HG02678 (cell line): ENCODE measurements around the gene PER2.
"Not testable (repeated sequence)": the region's sequence is repeated elsewhere in the genome, so short reads cannot be mapped to it uniquely, and the experiment has no call there.

Source experiments
- ATAC-seq: cut with Tn5 transposase; IDR thresholded peaks from one replicate; pipeline ENCODE4 v1.9.1; 2021; ENCODE audit warnings: mild to moderate bottlenecking, moderate library complexity; ENCODE audit not compliant: unreplicated experiment

The PER2 gene, protein sequence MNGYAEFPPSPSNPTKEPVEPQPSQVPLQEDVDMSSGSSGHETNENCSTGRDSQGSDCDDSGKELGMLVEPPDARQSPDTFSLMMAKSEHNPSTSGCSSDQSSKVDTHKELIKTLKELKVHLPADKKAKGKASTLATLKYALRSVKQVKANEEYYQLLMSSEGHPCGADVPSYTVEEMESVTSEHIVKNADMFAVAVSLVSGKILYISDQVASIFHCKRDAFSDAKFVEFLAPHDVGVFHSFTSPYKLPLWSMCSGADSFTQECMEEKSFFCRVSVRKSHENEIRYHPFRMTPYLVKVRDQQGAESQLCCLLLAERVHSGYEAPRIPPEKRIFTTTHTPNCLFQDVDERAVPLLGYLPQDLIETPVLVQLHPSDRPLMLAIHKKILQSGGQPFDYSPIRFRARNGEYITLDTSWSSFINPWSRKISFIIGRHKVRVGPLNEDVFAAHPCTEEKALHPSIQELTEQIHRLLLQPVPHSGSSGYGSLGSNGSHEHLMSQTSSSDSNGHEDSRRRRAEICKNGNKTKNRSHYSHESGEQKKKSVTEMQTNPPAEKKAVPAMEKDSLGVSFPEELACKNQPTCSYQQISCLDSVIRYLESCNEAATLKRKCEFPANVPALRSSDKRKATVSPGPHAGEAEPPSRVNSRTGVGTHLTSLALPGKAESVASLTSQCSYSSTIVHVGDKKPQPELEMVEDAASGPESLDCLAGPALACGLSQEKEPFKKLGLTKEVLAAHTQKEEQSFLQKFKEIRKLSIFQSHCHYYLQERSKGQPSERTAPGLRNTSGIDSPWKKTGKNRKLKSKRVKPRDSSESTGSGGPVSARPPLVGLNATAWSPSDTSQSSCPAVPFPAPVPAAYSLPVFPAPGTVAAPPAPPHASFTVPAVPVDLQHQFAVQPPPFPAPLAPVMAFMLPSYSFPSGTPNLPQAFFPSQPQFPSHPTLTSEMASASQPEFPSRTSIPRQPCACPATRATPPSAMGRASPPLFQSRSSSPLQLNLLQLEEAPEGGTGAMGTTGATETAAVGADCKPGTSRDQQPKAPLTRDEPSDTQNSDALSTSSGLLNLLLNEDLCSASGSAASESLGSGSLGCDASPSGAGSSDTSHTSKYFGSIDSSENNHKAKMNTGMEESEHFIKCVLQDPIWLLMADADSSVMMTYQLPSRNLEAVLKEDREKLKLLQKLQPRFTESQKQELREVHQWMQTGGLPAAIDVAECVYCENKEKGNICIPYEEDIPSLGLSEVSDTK (N-terminal part only)

DNA sequence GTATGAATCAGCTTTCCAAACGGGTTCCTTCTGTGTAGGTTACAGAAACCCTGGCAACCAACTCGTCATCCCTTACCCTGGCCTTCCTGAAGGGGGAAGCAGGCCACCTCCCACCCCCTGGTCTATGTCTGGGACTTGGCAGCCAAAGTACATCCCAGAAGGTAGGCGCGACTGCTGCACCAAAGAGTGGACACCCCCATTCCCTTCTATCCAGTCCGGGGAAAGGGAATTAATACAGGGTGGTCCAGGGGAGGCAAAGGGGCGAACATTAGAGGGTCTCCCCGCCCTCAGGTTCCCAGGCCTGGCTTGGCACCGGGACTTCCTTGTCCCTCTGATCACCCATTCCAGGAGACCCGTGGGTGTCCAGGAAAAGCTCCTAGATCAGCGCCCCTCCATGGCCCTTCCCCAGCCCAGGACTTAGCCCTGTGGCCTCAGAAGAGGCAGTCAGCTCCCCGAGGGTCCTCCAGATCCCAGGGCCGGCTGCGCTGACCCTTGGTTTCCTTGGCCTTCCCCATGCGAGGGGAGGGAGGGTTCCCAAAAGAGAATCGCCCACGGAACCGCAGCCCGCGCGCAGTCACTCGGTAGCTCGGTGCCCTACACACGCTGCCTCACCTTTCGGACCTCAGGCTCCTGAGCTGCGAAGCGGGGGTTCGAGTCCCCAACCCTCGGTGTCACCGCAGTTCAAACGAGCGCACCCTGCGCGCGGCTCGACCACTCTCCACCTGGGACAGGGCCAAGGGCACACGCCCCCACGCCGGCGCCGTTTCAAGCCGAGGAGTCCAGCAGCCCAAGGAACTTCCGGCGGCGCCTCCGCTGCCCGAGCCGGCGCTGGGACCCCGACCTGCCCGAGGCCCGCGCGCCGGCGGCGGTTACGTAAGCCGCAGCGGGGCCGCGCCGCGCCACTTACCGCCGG is at the start of gene PER2:
TSS of gene PER2 (minus strand) at position 874 of the 913 bp plus-strand sequence. CDS start 10,674 bp downstream, outside the sequence.
- peak; percentile 45 for ATAC-seq

DNA sequence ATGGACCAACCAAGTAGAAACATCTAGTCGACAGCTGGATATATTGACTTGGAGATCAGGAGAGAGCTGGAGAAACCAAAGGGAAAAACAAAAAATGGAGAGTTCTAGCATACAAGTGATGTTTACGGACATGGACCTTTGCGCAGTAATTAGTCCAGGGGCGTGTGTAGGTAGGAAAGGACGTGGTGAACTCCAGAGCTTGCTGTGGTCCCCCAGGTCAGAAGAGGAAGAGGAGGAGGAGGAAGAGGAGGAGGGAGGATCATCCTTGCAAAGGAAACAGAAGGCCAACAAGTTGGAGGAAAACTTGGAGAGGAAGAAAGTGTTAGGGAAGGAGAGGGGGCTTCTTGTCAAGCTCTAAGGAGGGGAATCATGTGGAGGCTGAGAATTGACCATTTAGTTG is 49.4 kb upstream of the PER2 start:
- ATAC-seq: no peak

DNA sequence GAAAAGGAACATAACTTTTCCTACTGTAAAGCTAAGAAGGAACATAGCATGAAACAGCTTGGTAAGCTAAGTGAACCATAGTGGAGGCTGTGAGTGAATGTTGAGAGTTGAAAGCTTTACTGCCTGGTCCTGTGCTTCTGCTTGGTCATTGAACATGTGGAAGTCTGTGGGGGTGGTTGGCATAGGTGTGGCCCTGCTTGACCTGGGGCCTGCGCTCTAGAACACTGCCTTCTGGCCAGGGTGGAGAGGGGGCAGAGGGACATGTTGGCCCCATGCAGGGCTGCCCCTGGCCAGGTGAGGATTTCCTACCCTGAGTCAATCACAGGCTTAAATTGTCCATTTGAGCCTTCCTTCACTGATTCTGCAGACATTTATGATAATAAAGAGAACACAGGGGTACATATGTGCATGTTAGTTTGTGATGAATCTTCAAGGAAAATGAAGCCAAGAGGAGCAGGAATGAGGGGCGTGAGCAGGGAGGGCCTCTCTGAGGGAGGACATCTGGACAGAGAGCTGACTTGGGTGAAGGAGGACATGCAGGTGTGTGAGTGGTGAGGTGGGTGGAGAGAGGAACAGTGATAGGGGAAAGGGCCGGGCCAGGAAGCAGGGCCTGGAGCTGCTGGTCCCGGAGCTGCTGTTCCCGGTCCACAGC is 48.5 kb upstream of the PER2 start:
- no peak for ATAC-seq

DNA sequence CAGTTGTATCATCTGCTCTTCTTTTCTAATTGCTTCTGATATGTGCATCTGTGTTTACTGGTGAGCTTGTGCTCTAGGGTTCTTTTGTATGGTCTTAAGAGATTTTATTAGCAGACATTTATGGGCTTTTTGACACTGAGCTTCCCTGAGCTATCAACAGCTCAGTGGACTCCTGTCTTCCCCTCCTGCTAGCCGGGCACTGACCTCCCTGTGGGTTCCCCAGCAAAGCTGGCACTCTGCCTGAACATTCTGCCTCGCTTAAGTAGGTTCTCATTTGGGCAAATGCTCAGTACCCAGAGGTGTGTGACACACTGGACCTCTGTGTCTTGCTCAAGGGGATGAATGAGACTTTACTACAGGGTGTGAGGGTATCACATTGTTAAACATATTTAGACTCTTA is 47.7 kb upstream of the PER2 start:
- no peak for ATAC-seq

DNA sequence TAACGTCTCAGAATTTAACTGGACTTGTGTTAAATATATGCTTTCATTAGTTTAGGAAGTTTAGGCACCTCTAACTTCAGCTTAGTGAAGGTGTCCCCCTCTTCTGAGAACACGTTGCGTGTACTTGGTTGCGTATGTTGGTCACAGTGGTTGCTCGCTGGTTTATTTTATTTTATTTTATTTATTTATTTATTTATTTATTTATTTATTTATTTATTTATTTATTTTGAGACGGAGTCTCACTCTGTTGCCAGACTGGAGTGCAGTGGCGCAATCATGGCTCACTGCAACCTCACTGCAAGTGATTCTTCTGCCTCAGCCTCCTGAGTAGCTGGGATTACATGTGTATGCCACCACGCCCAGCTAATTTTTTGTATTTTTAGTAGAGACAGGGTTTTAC is 47.2 kb upstream of the PER2 start:
- ATAC-seq: not testable (repeated sequence)

DNA sequence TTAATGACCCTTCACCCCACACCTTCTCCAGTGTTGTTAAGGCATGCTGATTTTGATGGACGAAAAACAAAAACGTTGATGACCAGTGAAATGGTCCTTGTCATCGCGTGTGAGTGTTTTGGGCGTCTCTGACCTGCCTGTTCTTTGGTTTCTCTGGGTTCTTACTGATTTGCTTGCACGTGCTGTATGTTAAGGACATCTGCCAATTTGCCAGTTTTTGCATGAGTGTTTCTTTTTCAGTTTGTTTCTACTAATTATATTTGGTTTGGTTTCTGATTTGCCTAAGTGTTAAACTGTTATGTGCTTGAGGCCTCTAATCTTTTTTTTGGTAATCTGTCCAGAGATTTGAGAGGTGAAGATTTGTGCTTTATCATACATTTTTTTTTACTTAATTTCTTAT is 46.5 kb upstream of the PER2 start:
- ATAC-seq: no peak

DNA sequence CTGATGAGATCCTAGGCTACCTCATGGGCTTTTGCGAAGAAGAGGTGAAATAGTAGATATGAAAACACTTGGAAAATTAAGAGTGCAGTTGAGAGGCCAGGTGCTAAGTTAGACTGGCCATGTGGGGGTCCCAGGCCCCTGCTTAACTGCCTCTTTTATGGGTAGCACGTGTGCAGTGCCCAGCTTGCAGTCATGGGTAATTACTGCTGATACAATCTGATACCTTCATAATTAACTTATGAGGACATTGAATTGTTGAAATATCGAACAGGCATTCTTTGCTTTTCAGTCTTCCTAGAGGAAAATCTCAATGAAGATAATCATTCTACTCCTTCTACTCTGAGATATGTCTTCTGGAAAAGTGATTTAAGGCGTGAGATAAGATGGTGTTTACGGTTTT is 43.5 kb upstream of the PER2 start:
- ATAC-seq: no peak

DNA sequence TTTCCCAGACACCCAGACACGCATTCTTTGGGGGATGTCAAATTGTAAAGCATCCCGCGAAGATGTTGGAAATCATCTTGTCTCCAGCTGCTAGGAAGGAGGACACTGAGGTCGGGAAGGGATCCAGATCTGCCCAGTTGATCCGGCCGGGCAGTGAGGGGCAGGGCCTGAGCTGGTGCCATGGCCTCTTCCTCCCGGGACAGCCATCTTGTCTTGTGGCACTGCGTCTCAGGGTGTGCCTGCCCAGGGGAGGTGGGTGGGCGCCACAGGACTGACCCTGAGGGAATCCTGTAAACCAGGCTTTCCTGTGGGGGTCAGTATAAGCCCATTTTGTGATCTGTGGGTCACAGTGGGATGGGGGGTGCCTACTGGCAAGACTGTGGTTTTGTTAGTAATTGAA is 42.0 kb upstream of the PER2 start:
- ATAC-seq: no peak

DNA sequence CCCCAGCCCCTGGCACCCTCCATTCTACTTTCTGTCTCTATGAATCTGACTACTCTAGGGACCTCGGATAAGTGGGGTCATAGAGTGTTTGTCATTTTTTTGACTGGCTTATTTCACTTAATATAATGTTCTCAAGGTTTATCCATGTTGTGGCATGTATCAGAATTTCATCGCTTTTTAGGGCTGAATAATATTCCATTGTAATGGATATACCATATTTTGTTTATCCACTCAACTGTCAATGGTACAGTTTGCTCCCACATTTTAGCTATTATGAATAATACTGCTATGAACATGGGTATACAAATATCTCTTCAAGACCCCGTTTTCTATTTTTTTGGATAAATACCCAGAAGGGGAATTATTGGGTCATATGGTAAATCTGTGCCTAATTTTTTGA is 39.3 kb upstream of the PER2 start:
- ATAC-seq: no peak

DNA sequence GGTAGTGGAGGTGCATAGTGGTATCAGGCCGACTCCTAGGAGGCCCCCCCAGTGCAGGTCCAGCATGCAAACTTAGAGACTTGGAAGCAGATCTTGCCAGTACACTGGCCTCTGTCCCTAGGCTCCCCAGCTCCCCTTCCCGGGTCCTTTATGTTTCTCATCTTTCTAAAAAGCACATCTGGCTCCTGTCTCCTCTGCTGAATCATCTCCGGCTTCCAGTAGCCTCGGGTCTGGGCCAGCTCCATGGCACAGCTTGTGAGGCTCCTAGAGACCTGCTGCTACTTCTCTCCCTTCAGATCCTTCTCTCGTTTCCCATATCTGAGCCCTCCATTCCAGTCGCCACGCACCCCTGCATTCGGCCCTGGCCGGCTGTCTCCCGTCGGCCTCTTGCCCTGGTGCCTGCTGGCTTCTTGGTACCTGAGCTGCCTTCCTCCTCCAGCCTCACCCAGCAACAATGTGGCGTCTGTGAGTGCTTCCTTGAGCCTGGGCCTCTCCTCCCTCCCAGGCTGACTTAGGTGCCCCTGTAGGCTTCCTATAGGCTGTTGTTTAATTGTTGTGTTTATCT is 38.5 kb upstream of the PER2 start:
- ATAC-seq: no peak

DNA sequence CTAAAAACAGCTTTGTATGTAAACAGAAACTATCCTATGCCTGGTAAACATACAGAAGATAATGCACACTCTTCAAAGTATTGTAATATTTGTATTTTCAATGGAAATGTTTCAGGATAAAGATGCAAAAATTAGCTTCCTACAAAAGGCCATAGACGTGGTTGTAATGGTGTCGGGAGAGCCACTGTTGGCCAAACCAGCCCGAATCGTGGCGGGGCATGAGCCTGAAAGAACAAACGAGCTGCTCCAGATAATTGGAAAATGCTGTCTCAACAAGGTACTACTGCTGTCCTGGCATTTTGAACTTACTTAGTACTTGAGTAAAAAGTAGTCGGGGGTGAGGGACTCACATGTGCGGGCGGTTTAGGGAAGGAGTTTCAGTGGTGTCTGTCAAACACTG is 37.3 kb upstream of the PER2 start:
- ATAC-seq: no peak

DNA sequence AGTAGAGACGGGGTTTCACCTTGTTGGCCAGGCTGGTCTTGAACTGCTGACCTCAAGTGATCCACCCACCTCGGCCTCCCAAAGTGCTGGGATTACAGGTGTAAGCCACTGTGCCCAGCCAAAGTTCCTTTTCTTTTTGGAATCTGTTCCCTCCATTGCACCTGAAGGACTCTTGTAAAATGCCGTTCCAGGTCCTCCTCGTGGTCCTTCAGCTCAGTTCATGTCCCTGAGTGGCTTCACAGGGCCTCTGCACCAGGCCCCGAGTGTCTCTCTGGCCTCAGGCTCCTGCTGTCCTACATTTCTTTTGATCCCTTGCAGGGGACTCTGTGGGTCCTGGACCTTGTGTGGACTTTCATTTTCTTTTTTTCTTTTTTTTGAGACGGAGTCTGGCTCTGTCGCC is 35.8 kb upstream of the PER2 start:
- ATAC-seq: not testable (repeated sequence)

DNA sequence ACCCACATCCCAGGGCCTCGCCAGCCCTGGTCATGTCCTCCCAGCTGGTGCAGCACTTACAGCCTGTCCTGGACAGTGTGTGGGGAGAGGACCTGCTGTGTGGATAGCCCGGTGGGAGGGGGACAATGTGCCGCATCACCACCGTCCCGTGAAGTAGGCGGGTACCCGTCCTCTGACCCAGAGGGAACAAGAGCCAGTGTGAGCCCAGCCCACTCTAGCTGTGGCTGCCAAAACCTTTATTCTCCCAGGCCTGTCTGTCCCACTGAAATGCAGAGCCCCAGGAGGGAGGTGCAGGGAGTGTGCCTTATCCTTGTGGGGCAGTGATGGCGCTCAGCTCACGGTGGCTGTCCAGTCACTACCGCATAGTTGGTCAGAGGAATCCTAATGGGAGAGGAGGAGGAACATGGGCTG is 33.6 kb upstream of the PER2 start:
- ATAC-seq: no peak

DNA sequence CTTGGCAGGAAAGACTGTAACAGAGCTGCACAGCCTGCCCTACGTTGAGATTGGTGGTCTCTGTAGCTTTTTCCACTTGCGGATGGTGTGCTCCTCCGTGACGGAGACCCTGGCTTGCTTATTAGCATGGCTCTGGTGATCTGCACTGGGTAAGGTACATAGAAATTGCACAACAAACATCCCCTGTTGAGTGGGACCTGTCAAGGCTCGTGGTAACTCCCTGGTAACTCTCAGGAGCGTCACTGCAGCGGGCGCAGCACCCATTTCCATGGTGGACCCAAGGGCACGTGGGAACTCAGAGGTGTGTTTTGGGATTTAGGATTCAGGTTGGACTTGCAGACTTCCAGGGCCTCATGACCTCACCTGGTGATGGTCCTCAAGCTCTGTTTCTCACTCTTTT is 33.1 kb upstream of the PER2 start:
- ATAC-seq: no peak

DNA sequence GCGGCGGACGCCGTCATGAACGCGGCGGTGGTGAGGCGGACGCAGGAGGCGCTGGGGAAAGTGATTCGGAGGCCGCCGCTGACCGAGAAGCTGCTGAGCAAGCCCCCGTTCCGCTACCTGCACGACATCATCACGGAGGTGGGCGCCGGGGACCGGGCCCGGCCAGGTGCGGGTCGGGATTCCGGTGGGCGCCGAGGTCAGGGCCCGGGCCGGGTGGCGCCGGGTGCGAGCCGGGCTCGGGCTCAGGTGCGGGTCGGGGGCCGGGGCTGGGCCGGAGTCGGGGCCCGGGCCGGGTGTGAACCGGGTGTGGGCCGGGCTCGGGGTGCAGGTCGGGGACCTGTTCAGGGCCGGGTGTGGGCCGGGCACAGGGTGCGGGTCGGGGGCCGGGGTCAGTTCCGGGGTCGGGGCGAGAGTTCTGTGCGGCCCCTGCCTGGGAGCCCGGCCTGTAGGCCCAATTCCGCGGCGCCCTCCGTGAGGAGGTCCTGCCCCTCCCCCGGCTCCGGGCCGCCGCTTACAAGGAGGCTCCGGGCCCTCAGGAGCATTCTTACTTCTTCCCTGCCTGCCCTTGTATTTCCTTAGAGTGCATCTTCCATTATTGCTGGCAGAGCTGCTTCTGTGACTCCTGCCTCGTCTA is 32.4 kb upstream of the PER2 start:
- peak; percentile 25 for ATAC-seq

DNA sequence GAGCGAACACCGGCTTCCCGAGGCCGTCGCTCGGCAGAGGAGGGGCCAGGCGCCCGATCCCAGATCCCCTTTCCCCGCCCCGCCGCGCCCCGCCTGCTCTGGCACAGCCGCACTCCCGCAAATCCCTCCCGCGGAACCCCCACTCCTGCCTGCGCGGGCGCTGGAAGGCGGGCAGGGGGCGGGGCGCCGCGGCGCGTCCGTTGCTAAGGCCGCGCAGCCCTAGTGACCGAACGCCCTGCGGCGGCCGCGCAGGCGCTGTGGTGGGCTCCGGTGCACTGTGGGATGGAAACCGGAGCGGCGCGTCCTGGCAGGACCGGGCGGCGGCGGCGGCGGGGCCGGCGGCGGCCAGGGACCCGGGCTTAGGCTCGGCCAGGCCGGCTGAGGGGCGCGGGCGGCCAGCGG is 31.8 kb upstream of the PER2 start, which contains the start of gene TRAF3IP1:
TSS of gene TRAF3IP1 (plus strand) at position 273 of the 402 bp plus-strand sequence. CDS start 145 bp downstream, outside the sequence.
- peak; percentile 98 for ATAC-seq

DNA sequence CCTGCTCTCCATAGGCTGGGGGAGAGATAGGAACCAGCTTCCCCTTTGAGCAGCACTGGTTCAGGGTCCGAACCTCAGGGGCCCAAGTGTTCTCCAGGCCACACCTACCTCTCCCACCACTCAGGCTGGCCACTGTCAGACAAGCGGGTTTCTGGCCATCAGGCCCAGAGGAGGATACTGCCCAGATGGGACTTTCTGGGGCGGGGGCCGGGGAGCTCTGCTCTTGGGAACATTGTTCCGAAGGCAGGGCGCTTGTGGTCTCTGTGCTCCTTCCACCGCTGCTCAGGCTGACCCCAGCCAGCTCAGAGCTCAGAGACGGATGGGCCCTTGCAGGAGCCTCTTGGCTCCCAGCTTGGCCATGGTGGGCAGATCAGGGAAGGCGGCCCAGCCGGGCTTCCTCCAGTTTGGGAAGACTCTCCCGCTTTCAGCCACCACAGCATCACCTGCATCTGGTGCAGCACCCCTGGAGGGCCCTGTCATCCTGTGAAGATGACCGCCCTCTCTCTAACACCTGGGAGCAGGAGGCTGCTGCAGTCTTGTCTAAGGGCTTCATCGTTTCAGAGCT is 26.7 kb upstream of the PER2 start:
- no peak for ATAC-seq

DNA sequence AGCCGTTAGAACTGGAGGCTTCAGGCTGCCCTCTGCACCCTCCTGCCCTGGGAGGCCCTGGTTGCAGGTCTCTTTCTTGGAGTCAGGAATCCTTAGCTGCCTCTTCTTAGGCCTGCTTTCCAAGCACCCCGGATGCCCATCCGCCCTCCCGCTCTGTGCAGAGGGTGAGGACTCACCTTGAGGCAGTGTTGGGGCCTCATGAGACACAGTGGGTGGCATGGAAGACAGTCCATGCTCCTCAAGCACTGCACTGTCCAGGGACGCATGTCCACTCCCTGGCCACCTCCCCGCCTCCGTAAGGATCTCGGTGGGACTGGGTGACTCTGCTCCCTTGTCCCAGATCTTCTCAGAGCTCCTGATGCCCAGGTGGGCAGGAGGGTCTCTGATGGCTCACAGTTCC is 26.2 kb upstream of the PER2 start:
- ATAC-seq: no peak

DNA sequence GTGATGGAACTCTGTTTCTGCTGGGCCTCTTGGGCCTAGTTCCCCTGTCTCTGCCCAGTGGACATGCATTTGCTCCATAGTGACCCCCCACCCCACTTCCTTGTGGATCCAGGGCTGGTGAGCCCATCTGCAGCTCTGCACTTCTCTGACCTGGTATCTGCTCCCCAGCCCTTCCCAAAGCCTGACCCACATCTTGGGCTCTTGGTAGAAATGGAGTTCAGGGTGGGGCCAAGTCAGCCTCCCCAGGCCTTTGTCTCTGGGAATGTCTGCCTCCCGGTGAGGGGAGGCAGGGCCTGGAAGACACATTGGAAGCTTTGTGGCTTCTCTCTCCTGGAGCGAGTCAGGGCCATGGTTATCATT is 25.6 kb upstream of the PER2 start:
- ATAC-seq: no peak
